ENCODE data around the gene SCTR. TPM values are rescaled to one million over a fixed set of nuclear protein-coding genes. Genes with fewer than 3 reads are reported as not detected.
A peak's percentile ranks its signal among the peaks of the same experiment; 100 is the strongest.

Gene SCTR
- total RNA-seq, 1 donor from 2014 or later: 1.9 TPM

GRCh38 chr2:119483896-119484718 is 40.2 kb downstream of the SCTR start:
- peaks cover 9% of the 10 kb centered on the region for H3K27me3 Mint-ChIP-seq
- no peaks in the 10 kb centered on the region for H3K9me3 Mint-ChIP-seq
- no peaks in the 10 kb centered on the region for H3K36me3 Mint-ChIP-seq
- TF ChIP-seq CTCF (conservative IDR thresholded peaks at IDR 0.05): no peak
- peak; percentile 62 for DNase-seq (ENCODE audit: extremely low spot score, unreplicated experiment)
- H3K4me3 Mint-ChIP-seq: no peak overlapping the region
- H3K27ac Mint-ChIP-seq: no peak overlapping the region
- H3K4me1 Mint-ChIP-seq (ENCODE audit: unreplicated experiment): peaks cover 47% of the 10 kb centered on the region

GRCh38 chr2:119483395-119483753 is 40.9 kb downstream of the SCTR start:
- Mint-ChIP-seq H3K9me3 (no peaks in the 10 kb centered on the region), H3K4me3 (no peak overlapping the region), H3K27me3 (peaks cover 9% of the 10 kb centered on the region), H3K4me1 (ENCODE audit: unreplicated experiment) (peaks cover 44% of the 10 kb centered on the region), H3K27ac (no peak overlapping the region), H3K36me3 (no peaks in the 10 kb centered on the region)
- TF ChIP-seq CTCF (conservative IDR thresholded peaks at IDR 0.05): no peak
- no peak for DNase-seq (ENCODE audit: extremely low spot score, unreplicated experiment)

- H3K36me3 Mint-ChIP-seq: no peaks in the 10 kb centered on the region
- H3K27ac Mint-ChIP-seq: no peak overlapping the region
- peak; percentile 64 for DNase-seq (ENCODE audit: extremely low spot score, unreplicated experiment)
Observed at GRCh38 chr2:119482481-119483394, 41.5 kb downstream of the SCTR start.

GRCh38 chr2:119481501-119482455 is 42.5 kb downstream of the SCTR start:
- peaks cover 8% of the 10 kb centered on the region for H3K27me3 Mint-ChIP-seq
- peaks cover 29% of the 10 kb centered on the region for H3K4me1 Mint-ChIP-seq (ENCODE audit: unreplicated experiment)

More at GRCh38 chr2:119482481-119483394, 41.5 kb downstream of the SCTR start:
- H3K9me3 Mint-ChIP-seq: no peaks in the 10 kb centered on the region
- H3K27me3 Mint-ChIP-seq: peaks cover 9% of the 10 kb centered on the region
- TF ChIP-seq CTCF (conservative IDR thresholded peaks at IDR 0.05): no peak
- no peak overlapping the region for H3K4me3 Mint-ChIP-seq
- H3K4me1 Mint-ChIP-seq (ENCODE audit: unreplicated experiment): peaks cover 38% of the 10 kb centered on the region

More at GRCh38 chr2:119481501-119482455, 42.5 kb downstream of the SCTR start:
- DNase-seq (ENCODE audit: extremely low spot score, unreplicated experiment): peak; percentile 64
- H3K4me3 Mint-ChIP-seq: no peak overlapping the region
- H3K9me3 Mint-ChIP-seq: no peaks in the 10 kb centered on the region
- H3K27ac Mint-ChIP-seq: no peak overlapping the region
- no peaks in the 10 kb centered on the region for H3K36me3 Mint-ChIP-seq
- TF ChIP-seq CTCF (conservative IDR thresholded peaks at IDR 0.05): no peak
